NCI-H1930 (cell line): ENCODE data around the gene ABCA7.
A peak's percentile ranks its signal among the peaks of the same experiment; 100 is the strongest.

Source experiments
- DNase-seq, 2 experiments: peaks; one replicate each; lab custom pipeline; 2025; lab: John Stamatoyannopoulos, UW

Gene ABCA7

DNA sequence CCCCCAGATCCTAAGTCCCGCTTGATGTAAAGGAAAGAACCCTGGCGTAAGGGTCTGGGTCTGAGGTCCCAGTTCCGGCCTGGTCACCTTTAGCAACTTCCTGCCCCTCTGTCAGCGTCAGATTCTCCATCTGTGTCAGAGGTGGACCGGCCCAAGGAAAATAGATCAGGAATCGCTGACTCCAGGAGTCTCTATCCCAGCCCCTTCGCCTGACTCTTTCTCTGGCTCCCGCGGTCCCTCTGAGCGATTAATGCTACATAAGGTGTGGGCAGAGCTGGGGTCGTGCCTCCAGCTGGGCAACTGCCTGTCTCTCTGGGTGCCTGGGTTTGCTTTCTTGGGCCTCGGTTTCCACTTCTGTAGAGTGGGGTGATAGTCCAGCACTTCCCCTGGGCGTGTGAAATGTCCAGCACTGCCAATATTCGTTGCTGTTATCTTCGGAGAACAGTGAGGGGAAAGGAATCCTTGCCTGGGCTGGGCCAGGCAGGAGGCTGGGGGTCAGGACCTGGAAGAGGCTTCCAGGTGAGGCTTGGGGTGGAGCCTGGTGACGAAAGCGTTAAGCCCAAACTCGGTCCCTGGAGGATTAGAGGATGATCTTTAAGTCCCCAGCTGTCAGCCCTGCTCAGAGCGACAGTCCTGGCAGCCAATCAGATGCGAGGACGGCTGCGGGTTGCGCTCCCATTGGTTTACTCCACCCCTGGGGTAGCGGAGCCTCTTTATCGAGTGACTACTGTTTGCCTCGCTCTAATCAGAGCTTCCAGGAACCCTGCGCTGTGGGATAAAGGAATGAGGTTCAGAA, 767 bp downstream of the ABCA7 start:
- DNase-seq, result peak; percentile 59 to 60

DNA sequence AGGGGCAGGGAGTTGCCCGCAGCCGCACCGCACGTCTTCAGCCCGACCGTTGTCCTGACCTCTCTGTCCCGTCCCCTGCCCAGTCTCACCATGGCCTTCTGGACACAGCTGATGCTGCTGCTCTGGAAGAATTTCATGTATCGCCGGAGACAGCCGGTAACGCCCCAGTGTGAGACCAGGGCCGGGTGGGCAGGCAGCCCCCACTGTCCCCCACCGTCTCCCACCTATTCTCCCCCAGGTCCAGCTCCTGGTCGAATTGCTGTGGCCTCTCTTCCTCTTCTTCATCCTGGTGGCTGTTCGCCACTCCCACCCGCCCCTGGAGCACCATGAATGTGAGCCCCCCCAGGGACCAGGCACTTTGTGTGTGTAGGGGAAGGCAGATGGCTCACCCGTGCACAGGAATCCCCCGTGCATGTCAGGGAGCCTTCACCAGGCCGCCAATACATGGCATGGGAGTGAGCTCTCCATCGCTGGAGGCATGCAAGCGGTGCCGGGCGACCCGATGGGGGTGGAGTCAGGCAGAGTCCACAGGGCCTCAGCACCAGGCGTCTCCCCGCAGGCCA, 1.4 kb downstream of the ABCA7 start:
- no peak for DNase-seq

DNA sequence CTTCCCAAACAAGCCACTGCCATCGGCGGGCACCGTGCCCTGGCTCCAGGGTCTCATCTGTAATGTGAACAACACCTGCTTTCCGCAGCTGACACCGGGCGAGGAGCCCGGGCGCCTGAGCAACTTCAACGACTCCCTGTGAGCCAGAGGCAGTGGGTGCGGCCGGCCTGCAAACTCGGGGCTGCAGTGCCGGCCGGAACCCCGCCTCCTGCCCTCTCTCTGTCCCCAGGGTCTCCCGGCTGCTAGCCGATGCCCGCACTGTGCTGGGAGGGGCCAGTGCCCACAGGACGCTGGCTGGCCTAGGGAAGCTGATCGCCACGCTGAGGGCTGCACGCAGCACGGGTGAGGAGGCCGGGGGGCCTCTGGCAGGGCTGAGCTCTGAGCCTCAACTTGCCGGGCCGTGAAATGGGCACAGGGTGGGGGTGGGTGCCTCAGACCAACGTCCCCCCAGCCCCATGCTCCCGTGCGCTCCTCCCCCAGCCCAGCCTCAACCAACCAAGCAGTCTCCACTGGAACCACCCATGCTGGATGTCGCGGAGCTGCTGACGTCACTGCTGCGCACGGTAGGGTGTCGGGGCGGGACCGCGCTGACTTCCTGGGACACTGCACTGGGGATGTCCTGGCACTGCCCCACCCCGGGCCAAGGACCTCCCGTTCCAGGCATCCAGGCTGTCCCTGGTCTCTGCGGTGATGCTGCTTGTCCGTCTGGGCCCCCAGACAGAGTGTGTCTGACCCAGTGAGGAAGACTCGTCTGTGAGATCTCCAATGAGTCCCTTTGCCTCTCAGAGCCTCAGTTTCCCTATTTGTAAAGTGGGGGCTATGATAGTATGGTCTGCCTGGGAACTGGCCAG, 2.2 kb downstream of the ABCA7 start:
- DNase-seq, result no peak

DNA sequence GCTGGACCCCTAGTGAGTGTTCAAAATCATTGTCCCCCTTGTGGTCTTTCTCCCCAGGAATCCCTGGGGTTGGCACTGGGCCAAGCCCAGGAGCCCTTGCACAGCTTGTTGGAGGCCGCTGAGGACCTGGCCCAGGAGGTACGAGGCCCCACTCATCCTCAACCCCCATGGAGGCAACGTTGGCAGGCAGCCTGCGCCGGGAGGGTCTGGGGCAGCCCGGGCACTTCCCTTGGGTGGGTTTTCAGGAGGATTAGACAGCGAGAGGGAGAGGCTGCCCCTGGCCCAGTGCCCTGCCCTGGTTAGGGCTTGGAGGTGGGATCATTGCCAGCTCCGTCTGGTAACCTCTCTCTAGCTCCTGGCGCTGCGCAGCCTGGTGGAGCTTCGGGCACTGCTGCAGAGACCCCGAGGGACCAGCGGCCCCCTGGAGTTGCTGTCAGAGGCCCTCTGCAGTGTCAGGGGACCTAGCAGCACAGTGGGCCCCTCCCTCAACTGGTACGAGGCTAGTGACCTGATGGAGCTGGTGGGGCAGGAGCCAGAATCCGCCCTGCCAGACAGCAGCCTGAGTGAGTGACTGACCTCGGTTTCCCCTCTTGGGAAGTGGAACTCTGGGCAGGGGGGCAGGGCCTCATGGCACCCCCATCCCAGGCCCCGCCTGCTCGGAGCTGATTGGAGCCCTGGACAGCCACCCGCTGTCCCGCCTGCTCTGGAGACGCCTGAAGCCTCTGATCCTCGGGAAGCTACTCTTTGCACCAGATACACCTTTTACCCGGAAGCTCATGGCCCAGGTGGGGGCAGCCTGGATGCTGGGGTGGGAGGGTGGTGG, 3.0 kb downstream of the ABCA7 start:
- DNase-seq, result no peak

DNA sequence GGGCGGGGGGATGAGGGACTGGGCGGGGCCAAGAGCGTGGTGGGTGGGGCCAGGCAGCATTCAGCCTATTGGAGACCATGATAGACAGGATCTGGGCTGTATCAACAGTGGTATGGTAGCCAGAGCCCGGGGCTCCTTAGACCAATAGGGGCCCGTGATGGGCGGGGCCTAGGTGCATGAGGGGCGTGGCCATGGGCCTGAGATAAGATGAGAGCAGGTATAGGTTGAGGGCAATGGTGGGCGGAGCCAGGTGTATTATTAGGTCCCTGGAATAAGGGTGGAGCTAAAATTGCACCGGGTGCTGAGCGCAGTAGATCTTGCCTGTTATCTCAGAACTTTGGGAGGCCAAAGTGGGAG, 5.3 kb downstream of the ABCA7 start:
- DNase-seq, result no peak

DNA sequence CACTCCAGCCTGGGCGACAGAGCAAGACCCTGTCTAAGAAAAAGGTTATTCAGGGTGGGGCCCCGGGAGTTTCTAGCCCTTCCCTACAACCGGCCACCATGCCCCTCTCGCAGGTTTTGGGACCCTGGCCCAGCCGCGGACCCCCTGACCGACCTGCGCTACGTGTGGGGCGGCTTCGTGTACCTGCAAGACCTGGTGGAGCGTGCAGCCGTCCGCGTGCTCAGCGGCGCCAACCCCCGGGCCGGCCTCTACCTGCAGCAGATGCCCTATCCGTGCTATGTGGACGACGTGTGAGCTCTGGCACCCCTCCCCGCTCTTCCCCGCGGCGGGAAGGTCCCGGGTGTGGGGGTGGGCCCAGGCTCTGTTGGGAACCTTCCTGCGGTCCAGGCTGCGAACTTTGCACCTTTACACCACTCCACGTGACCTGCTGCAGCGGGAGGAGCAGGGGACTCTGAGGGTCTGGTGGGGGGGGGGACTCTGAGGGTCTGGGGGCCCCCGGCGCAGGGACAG, 6.3 kb downstream of the ABCA7 start:
- no peak for DNase-seq

DNA sequence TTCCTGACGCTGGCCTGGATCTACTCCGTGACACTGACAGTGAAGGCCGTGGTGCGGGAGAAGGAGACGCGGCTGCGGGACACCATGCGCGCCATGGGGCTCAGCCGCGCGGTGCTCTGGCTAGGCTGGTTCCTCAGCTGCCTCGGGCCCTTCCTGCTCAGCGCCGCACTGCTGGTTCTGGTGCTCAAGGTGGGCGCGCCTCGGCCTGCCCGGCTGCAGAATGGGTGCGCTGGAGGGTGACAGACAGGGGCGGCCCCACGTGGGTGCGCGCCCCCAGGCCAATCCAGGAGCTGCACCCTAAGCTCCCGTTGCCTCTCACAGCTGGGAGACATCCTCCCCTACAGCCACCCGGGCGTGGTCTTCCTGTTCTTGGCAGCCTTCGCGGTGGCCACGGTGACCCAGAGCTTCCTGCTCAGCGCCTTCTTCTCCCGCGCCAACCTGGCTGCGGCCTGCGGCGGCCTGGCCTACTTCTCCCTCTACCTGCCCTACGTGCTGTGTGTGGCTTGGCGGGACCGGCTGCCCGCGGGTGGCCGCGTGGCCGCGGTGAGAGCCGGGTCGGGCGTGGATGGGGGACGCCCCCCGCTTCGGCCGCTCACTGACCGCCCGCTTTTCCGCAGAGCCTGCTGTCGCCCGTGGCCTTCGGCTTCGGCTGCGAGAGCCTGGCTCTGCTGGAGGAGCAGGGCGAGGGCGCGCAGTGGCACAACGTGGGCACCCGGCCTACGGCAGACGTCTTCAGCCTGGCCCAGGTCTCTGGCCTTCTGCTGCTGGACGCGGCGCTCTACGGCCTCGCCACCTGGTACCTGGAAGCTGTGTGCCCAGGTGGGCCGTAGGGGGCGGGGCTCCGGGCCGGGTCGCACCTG, 7.2 kb downstream of the ABCA7 start:
- no peak for DNase-seq

DNA sequence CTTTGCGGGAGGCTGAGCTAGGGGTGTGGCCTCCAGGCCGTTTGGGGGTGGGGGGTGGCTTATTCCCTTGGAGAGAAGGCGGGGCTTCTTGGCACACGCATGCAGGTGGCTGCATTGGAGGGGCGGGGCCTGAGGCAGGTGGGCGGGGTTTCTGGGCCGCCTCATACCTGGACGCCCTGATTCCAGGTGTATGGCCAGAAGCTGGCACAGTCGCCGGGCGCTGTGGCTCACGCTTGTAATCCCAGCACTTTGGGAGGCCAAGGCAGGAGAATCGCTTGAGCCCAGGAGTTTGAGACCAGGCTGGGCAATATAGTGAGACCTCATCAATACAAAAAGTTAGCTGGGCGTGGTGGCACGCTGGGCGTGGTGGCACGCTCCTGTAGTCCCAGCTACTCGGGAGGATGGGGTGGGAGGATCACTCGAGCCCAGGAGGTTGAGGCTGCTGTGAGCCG, 7.8 kb downstream of the ABCA7 start:
- no peak for DNase-seq

DNA sequence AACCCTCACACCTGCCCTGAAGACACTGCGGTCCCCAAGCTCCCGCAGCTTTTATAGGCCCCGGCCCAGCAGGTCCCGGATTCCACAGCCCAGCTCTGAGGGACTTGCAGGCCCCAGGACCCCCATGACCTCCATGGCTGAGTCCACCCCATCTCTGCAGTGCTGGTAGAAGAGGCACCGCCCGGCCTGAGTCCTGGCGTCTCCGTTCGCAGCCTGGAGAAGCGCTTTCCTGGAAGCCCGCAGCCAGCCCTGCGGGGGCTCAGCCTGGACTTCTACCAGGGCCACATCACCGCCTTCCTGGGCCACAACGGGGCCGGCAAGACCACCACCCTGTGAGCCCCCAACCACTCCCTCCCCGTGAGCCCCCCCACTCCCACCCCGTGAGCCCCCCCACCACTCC, 9.2 kb downstream of the ABCA7 start:
- no peak for DNase-seq

DNA sequence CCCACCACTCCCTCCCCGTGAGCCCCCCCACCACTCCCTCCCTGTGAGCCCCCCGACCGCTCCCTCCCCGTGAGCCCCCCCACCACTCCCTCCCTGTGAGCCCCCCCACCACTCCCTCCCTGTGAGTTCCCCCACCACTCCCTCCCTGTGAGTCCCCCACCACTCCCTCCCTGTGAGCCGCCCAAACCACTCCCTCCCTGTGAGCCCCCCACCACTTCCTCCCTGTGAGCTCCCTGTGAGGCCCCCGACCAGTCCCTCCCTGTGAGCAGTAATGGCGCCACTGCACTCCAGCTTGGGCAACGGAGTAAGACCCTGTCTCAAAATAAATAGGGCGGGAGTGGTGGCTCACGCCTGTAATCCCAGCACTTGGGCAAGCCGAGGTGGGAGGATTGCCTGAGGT, 9.9 kb downstream of the ABCA7 start:
- DNase-seq, result no peak

DNA sequence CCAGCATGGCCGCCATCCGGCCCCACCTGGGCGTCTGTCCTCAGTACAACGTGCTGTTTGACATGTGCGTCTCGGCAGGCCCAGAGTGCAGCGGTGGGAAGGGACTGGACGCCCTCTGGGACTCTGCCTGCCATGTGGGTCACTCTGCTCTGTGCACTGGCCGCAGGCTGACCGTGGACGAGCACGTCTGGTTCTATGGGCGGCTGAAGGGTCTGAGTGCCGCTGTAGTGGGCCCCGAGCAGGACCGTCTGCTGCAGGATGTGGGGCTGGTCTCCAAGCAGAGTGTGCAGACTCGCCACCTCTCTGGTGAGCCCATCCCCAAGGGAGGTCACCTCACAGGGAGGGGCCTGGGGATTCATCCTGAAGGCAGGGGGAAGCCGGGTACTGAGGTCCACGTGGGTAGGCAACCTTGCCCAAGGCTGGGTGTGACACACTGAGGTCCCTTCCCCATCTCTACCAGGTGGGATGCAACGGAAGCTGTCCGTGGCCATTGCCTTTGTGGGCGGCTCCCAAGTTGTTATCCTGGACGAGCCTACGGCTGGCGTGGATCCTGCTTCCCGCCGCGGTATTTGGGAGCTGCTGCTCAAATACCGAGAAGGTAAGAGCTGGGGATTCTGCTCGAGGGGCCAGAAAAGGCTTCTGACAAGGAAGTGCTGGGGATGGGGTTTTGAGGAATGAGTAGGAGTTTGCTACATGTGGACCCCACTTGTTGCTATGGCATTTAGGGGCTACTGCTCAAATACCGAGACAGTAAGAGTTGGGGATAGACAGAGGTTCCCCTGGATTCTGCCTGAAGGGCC, 11.3 kb downstream of the ABCA7 start:
- no peak for DNase-seq

DNA sequence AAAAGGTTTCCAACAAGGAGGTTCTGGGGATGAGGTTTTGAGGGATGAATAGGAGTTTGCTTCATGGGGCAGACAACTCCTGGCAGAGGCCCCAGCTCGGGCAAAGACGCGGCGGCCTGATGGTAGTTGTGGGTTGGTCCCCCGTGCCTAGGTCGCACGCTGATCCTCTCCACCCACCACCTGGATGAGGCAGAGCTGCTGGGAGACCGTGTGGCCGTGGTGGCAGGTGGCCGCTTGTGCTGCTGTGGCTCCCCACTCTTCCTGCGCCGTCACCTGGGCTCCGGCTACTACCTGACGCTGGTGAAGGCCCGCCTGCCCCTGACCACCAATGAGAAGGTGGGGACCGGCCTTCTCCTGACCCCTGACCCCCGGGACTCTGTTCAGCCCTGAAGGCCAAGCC, 11.9 kb downstream of the ABCA7 start:
- DNase-seq, result no peak

DNA sequence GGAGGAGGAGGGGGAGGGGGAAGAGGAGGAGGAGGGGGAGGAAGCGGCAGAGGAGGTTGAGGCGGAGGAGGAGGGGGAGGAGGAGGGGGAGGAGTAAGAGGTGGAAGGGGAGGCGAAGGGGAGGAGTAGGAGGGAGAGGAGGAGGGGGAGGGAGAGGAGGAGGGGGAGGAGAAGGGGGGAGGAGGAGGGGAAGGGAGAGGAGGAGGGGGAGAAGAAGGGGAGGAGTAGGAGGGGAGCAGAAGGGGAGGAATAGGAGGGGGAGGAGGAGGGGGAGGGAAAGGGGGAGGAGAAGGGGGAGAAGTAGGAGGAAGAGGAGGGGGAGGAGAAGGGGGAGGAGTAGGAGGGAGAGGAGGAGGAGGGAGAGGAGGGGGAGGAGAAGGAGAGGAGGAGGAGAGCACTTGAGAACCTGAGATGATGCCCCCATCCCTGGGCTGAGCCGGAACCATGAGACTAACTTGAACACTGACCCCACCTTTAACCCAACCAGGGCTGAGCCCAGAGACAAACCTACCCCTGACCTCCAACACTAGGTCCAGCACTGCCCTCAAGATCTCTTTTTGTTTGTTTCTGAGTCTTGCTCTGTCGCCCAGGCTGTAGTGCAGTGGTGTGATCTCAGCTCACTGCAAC, 12.6 kb downstream of the ABCA7 start:
- DNase-seq, result no peak

DNA sequence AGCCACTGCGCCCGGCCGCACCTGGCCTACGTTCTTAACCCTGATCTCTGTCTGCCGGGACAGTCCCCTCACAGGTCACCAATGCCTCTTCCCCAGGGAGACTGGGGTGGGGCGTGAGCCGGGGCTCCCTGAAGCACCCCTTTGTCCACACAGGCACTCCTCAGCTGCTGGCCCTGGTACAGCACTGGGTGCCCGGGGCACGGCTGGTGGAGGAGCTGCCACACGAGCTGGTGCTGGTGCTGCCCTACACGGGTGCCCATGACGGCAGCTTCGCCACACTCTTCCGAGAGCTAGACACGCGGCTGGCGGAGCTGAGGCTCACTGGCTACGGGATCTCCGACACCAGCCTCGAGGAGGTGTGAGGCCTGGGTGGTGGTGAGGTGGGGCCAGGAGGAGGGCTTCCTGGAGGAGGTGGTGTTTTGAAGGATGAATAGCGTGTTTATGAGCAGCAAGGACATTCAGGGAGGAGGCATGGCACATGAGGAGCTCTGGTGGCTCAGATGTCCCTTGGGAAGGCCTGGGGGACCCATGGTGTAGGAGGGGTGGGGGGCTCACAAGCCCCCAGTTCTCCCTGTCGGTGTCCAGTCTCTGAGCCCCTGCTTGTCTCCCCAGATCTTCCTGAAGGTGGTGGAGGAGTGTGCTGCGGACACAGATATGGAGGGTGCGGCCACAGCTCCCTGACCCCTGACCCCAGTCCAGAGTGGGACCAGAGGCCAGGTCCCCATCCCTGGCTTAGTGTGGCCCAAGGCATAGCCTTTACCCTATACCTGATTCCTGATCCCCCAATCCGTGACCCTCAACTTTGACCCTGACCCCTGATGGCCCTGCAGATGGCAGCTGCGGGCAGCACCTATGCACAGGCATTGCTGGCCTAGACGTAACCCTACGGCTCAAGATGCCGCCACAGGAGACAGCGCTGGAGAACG, 13.5 kb downstream of the ABCA7 start:
- DNase-seq, result no peak

DNA sequence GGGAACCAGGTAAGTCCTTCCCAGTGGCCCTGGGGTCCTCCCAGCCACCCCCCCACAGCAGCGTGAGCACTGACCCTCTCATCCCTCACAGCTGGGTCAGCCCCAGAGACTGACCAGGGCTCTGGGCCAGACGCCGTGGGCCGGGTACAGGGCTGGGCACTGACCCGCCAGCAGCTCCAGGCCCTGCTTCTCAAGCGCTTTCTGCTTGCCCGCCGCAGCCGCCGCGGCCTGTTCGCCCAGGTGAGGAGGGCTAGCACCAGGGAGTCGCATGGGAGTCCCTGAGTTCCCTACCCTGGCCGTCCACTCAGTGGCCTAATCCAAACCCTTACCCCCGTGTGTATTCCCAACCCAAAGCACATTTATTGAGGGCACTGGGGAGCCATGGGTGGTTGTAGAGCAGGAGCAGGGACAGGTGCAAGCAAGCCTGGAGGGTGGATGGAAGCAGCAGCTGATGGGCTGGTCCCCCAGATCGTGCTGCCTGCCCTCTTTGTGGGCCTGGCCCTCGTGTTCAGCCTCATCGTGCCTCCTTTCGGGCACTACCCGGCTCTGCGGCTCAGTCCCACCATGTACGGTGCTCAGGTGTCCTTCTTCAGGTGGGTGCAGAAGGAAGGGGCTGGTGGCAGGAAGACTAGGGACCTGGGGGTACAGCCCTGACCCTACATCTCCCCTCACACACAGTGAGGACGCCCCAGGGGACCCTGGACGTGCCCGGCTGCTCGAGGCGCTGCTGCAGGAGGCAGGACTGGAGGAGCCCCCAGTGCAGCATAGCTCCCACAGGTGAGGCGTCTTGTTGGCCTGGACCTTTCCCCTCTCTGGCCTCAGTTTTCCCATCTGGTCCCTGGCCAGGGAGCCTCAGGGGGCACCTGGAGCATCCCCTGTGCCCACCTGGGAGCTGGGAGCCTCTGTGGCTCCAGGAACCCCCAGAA, 14.5 kb downstream of the ABCA7 start:
- no peak for DNase-seq

DNA sequence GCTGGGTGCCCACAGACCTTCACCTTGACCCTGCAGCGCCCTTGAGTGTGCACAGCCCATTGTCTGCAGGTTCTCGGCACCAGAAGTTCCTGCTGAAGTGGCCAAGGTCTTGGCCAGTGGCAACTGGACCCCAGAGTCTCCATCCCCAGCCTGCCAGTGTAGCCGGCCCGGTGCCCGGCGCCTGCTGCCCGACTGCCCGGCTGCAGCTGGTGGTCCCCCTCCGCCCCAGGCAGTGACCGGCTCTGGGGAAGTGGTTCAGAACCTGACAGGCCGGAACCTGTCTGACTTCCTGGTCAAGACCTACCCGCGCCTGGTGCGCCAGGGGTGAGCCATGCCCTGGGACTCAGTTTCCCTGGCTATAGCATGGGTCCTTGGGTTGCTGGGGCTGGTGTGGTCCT, 15.1 kb downstream of the ABCA7 start:
- no peak for DNase-seq

DNA sequence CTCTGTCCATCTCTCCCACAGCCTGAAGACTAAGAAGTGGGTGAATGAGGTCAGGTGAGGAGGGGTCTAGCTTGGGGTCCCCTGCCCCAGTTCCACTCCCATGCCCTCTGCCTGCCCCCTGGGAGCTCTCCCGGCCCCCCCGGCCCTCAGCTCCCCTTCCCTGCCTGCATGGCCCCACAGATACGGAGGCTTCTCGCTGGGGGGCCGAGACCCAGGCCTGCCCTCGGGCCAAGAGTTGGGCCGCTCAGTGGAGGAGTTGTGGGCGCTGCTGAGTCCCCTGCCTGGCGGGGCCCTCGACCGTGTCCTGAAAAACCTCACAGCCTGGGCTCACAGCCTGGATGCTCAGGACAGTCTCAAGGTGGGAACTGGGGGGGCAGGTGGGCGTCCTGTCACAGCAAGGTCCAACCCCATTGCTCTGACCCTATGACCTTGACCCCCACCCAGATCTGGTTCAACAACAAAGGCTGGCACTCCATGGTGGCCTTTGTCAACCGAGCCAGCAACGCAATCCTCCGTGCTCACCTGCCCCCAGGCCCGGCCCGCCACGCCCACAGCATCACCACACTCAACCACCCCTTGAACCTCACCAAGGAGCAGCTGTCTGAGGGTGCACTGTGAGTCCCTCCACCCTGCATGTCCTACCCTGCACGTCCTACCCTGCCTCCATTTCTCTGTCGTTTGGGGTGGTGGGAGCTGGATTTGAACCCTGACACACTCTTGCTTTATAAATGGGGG, 16.1 kb downstream of the ABCA7 start:
- DNase-seq, result no peak
